Endodermal cell (in vitro differentiated cells): ENCODE results near the gene GIT1. TPM values are rescaled to one million over a fixed set of nuclear protein-coding genes. Genes with fewer than 3 reads are reported as not detected.

Experiments used
- DNase-seq: peaks from one replicate; pipeline ENCODE4 v3.0.0-alpha.2; 2017
- H3K27ac ChIP-seq: 2 replicates; pipeline ENCODE4 v1.5.1; 2013; ENCODE audit warnings: mild to moderate bottlenecking, low read depth, low read length, moderate library complexity
- H3K27me3 ChIP-seq: 2 replicates; pipeline ENCODE4 v1.6.1; 2013; ENCODE audit warnings: mild to moderate bottlenecking, low read length, moderate library complexity; ENCODE audit not compliant: insufficient read depth, control insufficient read depth, poor library complexity, severe bottlenecking
- H3K36me3 ChIP-seq: 2 replicates; pipeline ENCODE4 v1.7.0; 2013; ENCODE audit warnings: mild to moderate bottlenecking, low read length, moderate library complexity; ENCODE audit not compliant: control insufficient read depth, insufficient read depth
- H3K4me1 ChIP-seq: one replicate; pipeline ENCODE4 v1.7.0; 2013; ENCODE audit warnings: low read length; ENCODE audit not compliant: control insufficient read depth, insufficient read depth
- H3K4me3 ChIP-seq: 2 replicates; pipeline ENCODE4 v1.5.1; 2013; ENCODE audit warnings: mild to moderate bottlenecking, low read length, moderate library complexity
- H3K9ac ChIP-seq: 2 replicates; pipeline ENCODE4 v1.6.1; 2013; ENCODE audit warnings: mild to moderate bottlenecking, low read length, moderate library complexity; ENCODE audit not compliant: poor library complexity, severe bottlenecking; ENCODE audit errors: extremely low read depth
- H3K9me3 ChIP-seq: 2 replicates; pipeline ENCODE4 v1.6.1; 2013; ENCODE audit warnings: mild to moderate bottlenecking, low read length, moderate library complexity; ENCODE audit not compliant: control insufficient read depth
- H3K27ac Mint-ChIP-seq: 2 replicates; pipeline ENCODE4 v1.8.0; 2020; ENCODE audit warnings: mixed read lengths
- H3K27me3 Mint-ChIP-seq: 2 replicates; pipeline ENCODE4 v1.8.0; 2021; ENCODE audit warnings: mild to moderate bottlenecking, mixed read lengths; ENCODE audit not compliant: insufficient read depth
- H3K36me3 Mint-ChIP-seq: 2 replicates; pipeline ENCODE4 v1.8.0; 2020; ENCODE audit warnings: low read depth, mixed read lengths
- H3K4me1 Mint-ChIP-seq: 2 replicates; pipeline ENCODE4 v1.8.0; 2020; ENCODE audit warnings: mixed read lengths
- H3K4me3 Mint-ChIP-seq: 2 replicates; pipeline ENCODE4 v1.8.0; 2020; ENCODE audit warnings: mild to moderate bottlenecking, moderate library complexity, mixed read lengths
- H3K9me3 Mint-ChIP-seq: 2 replicates; pipeline ENCODE4 v1.8.0; 2020; ENCODE audit warnings: mild to moderate bottlenecking, mixed read lengths
- CTCF ChIP-seq: fragments of 200-600 bp; sonication (generic); conservative IDR thresholded peaks from 2 replicates; pipeline ENCODE4 v1.5.0; 2021; ENCODE audit warnings: antibody characterized with exemption, mild to moderate bottlenecking
- WGBS, 2 experiments: methylation state at CpG; one replicate each; pipeline versions ENCODE4 v1.1.5 to v1.1.7; 2013; ENCODE audit warnings: missing lambda C conversion rate in 2 of 2, mixed read lengths in 1 of 2; ENCODE audit not compliant: insufficient coverage in 1 of 2, insufficient read length in 1 of 2; 5-methylcytosine and 5-hydroxymethylcytosine counted together
- total RNA-seq, 2 donors: library from RNA; stranded (reverse); fragmentation: NEBNext Ultra II Directional in 1 of 2; extraction: Animal tissue kit (Norgen Biotek cat#: 25700) in 1 of 2; gene quantifications; 2 replicates in 1 of 2; 3 replicates in 1 of 2; pipeline ENCODE4 v1.2.1, GENCODE V29; 2021

GIT1 gene
- total RNA-seq, 2 donors from 2014 or later = 45.0 to 61.8 TPM

DNA sequence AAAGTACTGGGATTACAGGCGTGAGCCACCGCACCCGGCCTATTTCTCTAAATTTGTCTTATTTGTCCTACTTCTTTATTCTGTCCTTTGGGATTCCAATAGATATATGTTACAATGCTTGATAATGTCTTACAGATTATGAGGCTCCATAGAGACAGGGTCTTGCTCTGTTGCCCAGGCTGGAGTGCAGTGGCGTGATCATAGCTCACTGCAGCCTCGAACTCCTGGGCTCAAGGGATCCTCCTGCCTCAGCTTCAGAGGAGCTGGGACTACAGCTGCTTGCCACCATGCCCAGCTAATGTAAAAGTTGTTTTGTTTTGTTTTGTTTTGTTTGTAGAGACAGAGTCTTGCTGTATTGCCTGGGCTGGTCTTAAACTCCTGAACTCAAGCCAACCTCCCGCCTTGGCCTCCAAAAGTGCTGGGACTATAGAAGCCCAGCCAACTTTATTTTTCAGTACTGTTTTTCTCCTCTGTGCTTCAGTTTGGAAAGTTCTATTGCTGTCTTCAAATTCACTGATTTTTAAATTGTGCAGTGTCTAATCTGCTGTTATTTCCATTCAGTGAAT is 13.7 kb upstream of the GIT1 start:
- TF ChIP-seq CTCF = no peak
- no peaks in the 10 kb centered on the region for H3K27me3 ChIP-seq
- H3K36me3 ChIP-seq = no peaks in the 10 kb centered on the region
- H3K4me1 Mint-ChIP-seq = no peaks in the 10 kb centered on the region
- H3K4me3 Mint-ChIP-seq = no peak overlapping the region
- H3K9me3 Mint-ChIP-seq = no peaks in the 10 kb centered on the region
- no peak overlapping the region for H3K27ac Mint-ChIP-seq
- H3K4me1 ChIP-seq = no peaks in the 10 kb centered on the region
- no peak for DNase-seq
- no peaks in the 10 kb centered on the region for H3K9me3 ChIP-seq
- 87 to 96% methylated on average over 3 to 6 of the region's 6 CpGs for whole genome bisulfite sequencing, 2 experiments
- H3K4me3 ChIP-seq = no peak overlapping the region
- peaks cover 12% of the 10 kb centered on the region for H3K27me3 Mint-ChIP-seq
- no peak overlapping the region for H3K9ac ChIP-seq
- H3K36me3 Mint-ChIP-seq = no peaks in the 10 kb centered on the region
- no peak overlapping the region for H3K27ac ChIP-seq

DNA sequence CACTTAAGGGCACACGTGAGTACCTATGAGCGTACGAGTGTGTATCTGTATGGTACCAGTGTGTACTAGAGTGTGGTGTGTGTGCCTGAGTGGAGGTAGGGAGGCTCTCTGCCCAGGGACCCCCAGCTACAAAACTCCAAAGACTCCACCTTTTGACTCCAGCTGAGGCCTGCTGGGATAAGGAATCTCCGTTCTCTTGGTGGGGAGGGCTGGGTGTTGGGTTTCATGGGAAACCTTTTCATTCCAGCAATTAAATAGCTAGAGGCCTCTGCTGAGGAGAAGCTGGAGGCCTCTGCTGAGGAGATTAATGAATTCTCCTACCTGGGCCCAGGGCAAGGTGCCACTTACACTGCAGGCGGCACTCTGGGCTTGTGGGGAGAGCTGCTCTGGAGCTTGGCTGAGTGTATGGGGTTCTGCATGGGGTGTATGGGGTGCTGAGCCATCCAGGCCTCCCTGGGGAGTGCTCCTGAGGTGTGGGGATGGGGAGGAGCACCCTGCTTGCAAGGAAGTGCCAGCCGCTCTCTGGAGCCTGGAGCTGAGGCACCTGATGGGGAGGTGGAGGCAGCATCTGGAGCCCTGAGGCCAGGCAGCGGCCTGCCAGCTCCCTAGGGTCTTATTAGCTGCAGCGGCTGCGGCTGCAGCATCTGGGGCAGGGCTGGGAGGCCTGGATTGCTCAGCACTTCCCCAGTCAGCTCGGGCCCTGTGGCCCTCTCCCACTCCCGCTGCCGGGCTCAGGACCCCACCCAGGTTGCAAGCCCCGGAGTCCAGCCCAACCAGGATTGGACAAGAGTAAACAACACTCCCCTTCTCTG is 8.1 kb upstream of the GIT1 start:
- H3K4me1 Mint-ChIP-seq = peaks cover 3% of the 10 kb centered on the region

DNA sequence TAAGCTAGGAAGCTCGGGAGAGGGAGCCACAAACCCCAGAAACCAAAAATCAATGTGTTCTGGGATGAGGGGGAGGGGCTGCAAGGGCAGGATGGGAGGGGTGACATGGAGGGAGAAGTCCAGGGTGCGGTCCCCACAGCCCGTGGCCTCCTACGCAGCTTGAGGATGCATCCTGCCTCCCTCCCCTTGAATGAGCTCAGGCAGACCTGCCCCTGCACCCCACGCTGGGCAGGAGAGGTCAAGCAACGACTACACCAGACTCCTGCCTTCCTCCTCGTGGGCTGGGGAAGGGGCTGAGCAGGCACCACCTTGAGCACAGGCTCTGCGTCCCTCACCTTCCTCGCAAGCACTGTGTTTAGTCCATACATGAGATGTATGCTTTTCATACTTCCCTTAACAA is 7.4 kb upstream of the GIT1 start:
- Histone ChIP-seq H3K4me1 (peaks cover 5% of the 10 kb centered on the region), H3K27me3 (peaks cover 17% of the 10 kb centered on the region), H3K9ac (no peak overlapping the region), H3K27ac (no peak overlapping the region), H3K4me3 (no peak overlapping the region), H3K9me3 (no peaks in the 10 kb centered on the region), H3K36me3 (no peaks in the 10 kb centered on the region)
- Mint-ChIP-seq H3K27ac (no peak overlapping the region), H3K27me3 (peaks cover 39% of the 10 kb centered on the region), H3K4me1 (peaks cover 7% of the 10 kb centered on the region), H3K36me3 (no peaks in the 10 kb centered on the region), H3K9me3 (no peaks in the 10 kb centered on the region), H3K4me3 (no peak overlapping the region)
- WGBS, 2 experiments = 51 to 69% methylated on average over 6 to 9 of the region's 9 CpGs
- DNase-seq = peak; percentile 62
- TF ChIP-seq CTCF = no peak

More for the DNA sequence above, 8.1 kb upstream of the GIT1 start:
- Histone ChIP-seq H3K9ac (no peak overlapping the region), H3K4me3 (no peak overlapping the region), H3K36me3 (no peaks in the 10 kb centered on the region), H3K9me3 (no peaks in the 10 kb centered on the region), H3K27me3 (peaks cover 12% of the 10 kb centered on the region), H3K27ac (no peak overlapping the region), H3K4me1 (peaks cover 5% of the 10 kb centered on the region)
- H3K36me3 Mint-ChIP-seq = no peaks in the 10 kb centered on the region
- no peak overlapping the region for H3K27ac Mint-ChIP-seq
- no peak overlapping the region for H3K4me3 Mint-ChIP-seq
- DNase-seq = peak; percentile 63
- H3K9me3 Mint-ChIP-seq = no peaks in the 10 kb centered on the region
- no peak for TF ChIP-seq CTCF
- 72 to 86% methylated on average over 2 to 13 of the region's 13 CpGs for WGBS, 2 experiments
- H3K27me3 Mint-ChIP-seq = peaks cover 33% of the 10 kb centered on the region
